Esophagus squamous epithelium (tissue), 5 donors: ENCODE measurements around the gene TOMM40L. TPM values are rescaled to one million over a fixed set of nuclear protein-coding genes. Genes with fewer than 3 reads are reported as not detected.
A peak's percentile ranks its signal among the peaks of the same experiment; 100 is the strongest.

Experiments used
- DNase-seq: peaks from one replicate; lab custom pipeline; 2025; lab: John Stamatoyannopoulos, UW
- H3K27ac ChIP-seq, 4 donors: fragments of 200-600 bp; sonication (generic); one replicate each; pipeline ENCODE4 v1.5.1; 2016 to 2019; ENCODE audit warnings: mild to moderate bottlenecking in 1 of 4
- H3K27me3 ChIP-seq, 4 donors: fragments of 200-600 bp; sonication (generic); 1 replicate in 3 of 4; 2 replicates in 1 of 4; pipeline versions ENCODE4 v1.5.1 to v1.6.0; 2017 to 2021; ENCODE audit warnings: antibody characterized with exemption in 1 of 4
- H3K36me3 ChIP-seq, 3 donors: fragments of 200-600 bp; sonication (generic); one replicate each; pipeline ENCODE4 v1.5.1; 2016 to 2019
- H3K4me1 ChIP-seq, 3 donors: fragments of 200-600 bp; sonication (generic); one replicate each; pipeline ENCODE4 v1.5.1; 2017 to 2019
- H3K4me3 ChIP-seq, 4 donors: fragments of 200-600 bp; sonication (generic); 1 replicate in 3 of 4; 2 replicates in 1 of 4; pipeline ENCODE4 v1.5.1; 2016 to 2019; ENCODE audit warnings: mild to moderate bottlenecking in 2 of 4, moderate library complexity in 1 of 4
- H3K9me3 ChIP-seq, 3 donors: fragments of 200-600 bp; sonication (generic); one replicate each; pipeline ENCODE4 v1.5.1; 2016 to 2019
- POLR2A ChIP-seq, 4 donors: fragments of 450-650 bp; IDR thresholded peaks; one replicate each; pipeline ENCODE4 v1.6.1; 2017; ENCODE audit warnings: antibody characterized with exemption in 4 of 4, mild to moderate bottlenecking in 4 of 4, moderate library complexity in 3 of 4
- WGBS, 2 donors: methylation state at CpG; one replicate each; pipeline ENCODE4 v1.1.5; 2018; 5-methylcytosine and 5-hydroxymethylcytosine counted together
- intact Hi-C: fragments of 100-400 bp; cut with DNase I; formaldehyde crosslinking; loops from one replicate; pipeline ENCODE4 v1.15.0; 2022
- total RNA-seq, 4 donors: library from RNA; depleted of rRNA; stranded (reverse); fragments of >200 nt; gene quantifications; one replicate each; pipeline ENCODE4 v1.1.0, GENCODE V29; 2016
- TF ChIP-seq, protein P1 (sequence below), 6 experiments: fragments of 450-650 bp in 4 of 6; fragments of 200-600 bp in 2 of 6; sonication (generic) in 2 of 6; IDR thresholded peaks; one replicate each; pipeline ENCODE4 v1.5.1; 2016 to 2019; ENCODE audit warnings: antibody characterized with exemption in 6 of 6, mild to moderate bottlenecking in 4 of 6, moderate library complexity in 4 of 6
- donor health status: DM: yes; HTN: yes; CAD: no.

TOMM40L gene
- total RNA-seq, 4 donors from 2014 or later: 7.6 to 23.9 (median 10.2) TPM

DNA sequence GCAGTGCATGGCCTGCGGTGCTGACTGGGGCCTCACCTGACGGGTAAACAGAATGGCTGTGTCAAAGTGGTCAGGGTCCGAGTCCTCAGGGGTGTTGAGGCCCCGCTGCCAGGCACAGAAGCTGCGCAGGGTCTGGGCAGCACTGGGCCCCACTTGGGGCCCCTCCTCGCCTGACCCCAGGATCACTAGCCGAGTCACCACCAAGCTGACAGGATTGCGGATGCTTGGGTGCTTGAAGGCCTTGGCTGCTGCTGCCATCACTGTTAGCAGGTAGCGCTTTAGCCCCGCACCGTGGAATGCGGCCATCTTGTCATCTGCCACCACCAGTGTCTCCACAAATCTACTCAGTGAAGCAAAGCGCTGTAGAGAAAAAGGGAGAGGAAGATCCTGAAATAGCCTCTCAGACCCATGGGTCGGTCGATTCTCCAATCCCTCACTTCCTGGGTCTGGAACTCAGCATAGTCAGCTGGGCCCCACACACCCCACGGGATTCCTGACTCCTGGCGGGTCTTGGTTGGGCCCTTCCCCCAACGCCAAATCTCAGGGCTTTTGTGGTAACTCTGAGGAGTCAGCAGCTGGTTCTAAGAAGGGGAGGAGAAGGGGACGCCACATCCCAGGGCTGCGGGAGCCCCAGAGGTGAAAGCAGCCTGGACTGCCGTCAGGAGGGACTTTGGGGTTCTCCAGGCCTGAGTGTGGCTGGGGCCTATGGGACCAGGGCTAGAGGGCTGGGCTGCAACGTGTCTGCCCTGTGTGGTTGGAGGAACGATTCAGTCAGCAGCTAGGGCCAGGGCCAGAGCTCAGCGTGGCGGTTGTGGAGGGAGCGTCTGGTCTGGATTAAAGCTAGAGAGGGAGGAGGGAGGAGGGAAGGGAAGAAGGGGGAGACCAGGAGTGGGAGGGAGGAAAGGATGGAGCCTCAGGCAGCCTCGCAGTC is 29.1 kb upstream of the TOMM40L start:
- peaks cover 41 to 99% (median 84%) of the 10 kb centered on the region in 3 donors for H3K4me1 ChIP-seq
- TF ChIP-seq, protein P1, sequence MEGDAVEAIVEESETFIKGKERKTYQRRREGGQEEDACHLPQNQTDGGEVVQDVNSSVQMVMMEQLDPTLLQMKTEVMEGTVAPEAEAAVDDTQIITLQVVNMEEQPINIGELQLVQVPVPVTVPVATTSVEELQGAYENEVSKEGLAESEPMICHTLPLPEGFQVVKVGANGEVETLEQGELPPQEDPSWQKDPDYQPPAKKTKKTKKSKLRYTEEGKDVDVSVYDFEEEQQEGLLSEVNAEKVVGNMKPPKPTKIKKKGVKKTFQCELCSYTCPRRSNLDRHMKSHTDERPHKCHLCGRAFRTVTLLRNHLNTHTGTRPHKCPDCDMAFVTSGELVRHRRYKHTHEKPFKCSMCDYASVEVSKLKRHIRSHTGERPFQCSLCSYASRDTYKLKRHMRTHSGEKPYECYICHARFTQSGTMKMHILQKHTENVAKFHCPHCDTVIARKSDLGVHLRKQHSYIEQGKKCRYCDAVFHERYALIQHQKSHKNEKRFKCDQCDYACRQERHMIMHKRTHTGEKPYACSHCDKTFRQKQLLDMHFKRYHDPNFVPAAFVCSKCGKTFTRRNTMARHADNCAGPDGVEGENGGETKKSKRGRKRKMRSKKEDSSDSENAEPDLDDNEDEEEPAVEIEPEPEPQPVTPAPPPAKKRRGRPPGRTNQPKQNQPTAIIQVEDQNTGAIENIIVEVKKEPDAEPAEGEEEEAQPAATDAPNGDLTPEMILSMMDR (IDR thresholded peaks at IDR 0.05): no peak
- TF ChIP-seq POLR2A (IDR thresholded peaks at IDR 0.05): peak in 1 of 4 donors; percentile 17
- WGBS, 2 donors: 42 to 53% methylated on average over 9 to 15 of the region's 27 CpGs
- H3K9me3 ChIP-seq: no peaks in the 10 kb centered on the region
- intact Hi-C loops: no loop called here
- no peak for DNase-seq
- no peaks in the 10 kb centered on the region for H3K27me3 ChIP-seq
- H3K4me3 ChIP-seq: peak overlapping the region in 3 of 4 donors; percentile 38 to 65 (median 39)
- peaks cover 0 to 15% (median 0%) of the 10 kb centered on the region in 3 donors for H3K36me3 ChIP-seq
- peak overlapping the region; percentile 90 to 99 (median 97) for H3K27ac ChIP-seq

GRCh38 chr1:161197560-161198193 is 28.2 kb upstream of the TOMM40L start:
- H3K36me3 ChIP-seq: peaks cover 0 to 11% (median 0%) of the 10 kb centered on the region in 3 donors
- 52 to 59% methylated on average over 8 to 11 of the region's 11 CpGs for WGBS, 2 donors
- intact Hi-C loops: no loop called here
- H3K4me3 ChIP-seq: peak overlapping the region; percentile 14 to 65 (median 38)
- TF ChIP-seq, protein P1 (IDR thresholded peaks at IDR 0.05): no peak
- no peak for TF ChIP-seq POLR2A (IDR thresholded peaks at IDR 0.05)
- no peak for DNase-seq
- H3K27me3 ChIP-seq: no peaks in the 10 kb centered on the region
- H3K4me1 ChIP-seq: peaks cover 41 to 93% (median 82%) of the 10 kb centered on the region in 3 donors
- no peaks in the 10 kb centered on the region for H3K9me3 ChIP-seq
- H3K27ac ChIP-seq: peak overlapping the region; percentile 90 to 99 (median 97)

DNA sequence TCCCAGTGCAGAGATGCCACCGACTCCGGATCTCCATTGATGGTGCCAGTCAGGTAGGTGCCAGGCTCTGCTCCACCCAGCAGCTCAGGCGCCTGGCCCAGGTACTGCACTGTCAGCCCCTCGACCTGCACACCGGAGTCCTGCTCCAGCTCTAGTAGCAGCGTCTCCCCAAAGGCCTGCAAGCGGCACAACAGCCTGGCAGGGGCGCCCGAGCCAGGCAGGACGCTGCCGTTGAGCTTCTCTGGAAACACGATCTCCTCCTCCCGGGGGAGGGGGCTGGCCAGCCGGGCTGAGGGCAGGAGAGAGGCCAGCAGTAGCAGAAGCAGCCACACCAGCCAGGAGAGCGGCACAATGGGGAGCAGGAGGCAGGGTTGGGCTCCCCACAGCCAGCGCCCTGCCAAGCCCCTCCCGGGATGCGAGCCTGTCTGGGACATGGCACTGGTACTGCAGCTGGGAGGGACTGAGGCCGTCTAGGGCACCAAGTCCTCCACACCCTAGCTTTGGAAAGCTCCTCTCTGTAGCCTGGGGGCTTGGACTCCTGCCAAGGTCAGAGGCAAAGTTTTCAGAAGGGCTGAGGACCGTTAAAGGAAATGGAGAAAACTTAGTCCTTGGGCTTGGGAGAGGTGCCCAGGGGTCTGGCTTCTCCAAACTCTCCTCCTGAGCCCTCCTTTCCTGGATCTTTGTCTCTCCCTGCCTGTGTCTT is 27.5 kb upstream of the TOMM40L start:
- WGBS, 2 donors: 11 to 20% methylated on average over 1 to 6 of the region's 20 CpGs
- H3K9me3 ChIP-seq: no peaks in the 10 kb centered on the region
- peak overlapping the region; percentile 90 to 99 (median 97) for H3K27ac ChIP-seq
- H3K4me1 ChIP-seq: peaks cover 46 to 93% (median 84%) of the 10 kb centered on the region in 3 donors
- peaks cover 0 to 7% (median 0%) of the 10 kb centered on the region in 3 donors for H3K36me3 ChIP-seq
- H3K27me3 ChIP-seq: no peaks in the 10 kb centered on the region
- H3K4me3 ChIP-seq: peak overlapping the region; percentile 14 to 65 (median 38)
- no peak for TF ChIP-seq POLR2A (IDR thresholded peaks at IDR 0.05)
- TF ChIP-seq, protein P1 (IDR thresholded peaks at IDR 0.05): no peak
- intact Hi-C loops: no loop called here
- DNase-seq: no peak

GRCh38 chr1:161198897-161199431 is 26.9 kb upstream of the TOMM40L start, which contains the start of gene ADAMTS4:
Gene ADAMTS4 (minus strand): TSS chr1:161199054. CDS start chr1:161198627, 427 bp downstream.
- Histone ChIP-seq H3K9me3 (no peaks in the 10 kb centered on the region), H3K27me3 (no peaks in the 10 kb centered on the region), H3K36me3 (peaks cover 0 to 7% (median 0%) of the 10 kb centered on the region in 3 donors), H3K4me1 (peaks cover 43 to 93% (median 84%) of the 10 kb centered on the region in 3 donors), H3K27ac (peak within 1 kb of the TSS; percentile 90 to 99 (median 97)), H3K4me3 (peak within 1 kb of the TSS; percentile 14 to 65 (median 38))
- DNase-seq: no peak
- WGBS, 2 donors: 17 to 30% methylated on average over 9 to 11 of the region's 11 CpGs
- intact Hi-C loops: no loop called here
- peak in 2 of 4 donors; percentile 46 to 71 for TF ChIP-seq POLR2A (IDR thresholded peaks at IDR 0.05)
- TF ChIP-seq, protein P1 (IDR thresholded peaks at IDR 0.05): no peak
